Measurements from ENCODE around the gene ITIH4. TPM values are rescaled to one million over a fixed set of nuclear protein-coding genes. Genes with fewer than 3 reads are reported as not detected.

The ITIH4 gene
- total RNA-seq, 1 donor from 2014 or later, result 2.8 TPM

DNA sequence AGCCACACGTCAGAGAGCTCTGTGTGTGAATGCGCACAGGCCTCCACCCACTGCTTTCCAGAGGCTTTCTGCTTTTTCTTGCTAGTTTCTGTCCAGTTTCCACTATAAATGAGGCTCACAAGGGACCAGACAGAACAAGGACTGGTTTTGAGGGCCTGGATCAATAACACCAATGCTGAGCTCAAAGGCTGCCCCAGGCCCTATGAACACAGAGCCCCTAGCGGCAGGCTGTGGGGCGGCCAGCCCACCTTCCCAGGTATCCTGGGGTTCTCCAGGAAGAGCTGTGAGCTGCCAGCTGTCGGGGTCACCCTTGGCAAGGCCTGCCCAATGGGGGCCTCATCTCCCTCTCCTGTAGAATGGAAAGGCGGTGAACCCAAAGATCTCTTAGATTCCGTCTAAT lies 38.1 kb downstream of the ITIH4 start:
- H3K4me1 Mint-ChIP-seq (ENCODE audit: low read depth, unreplicated experiment), result peaks cover 5% of the 10 kb centered on the region
- no peak for DNase-seq (ENCODE audit: low read depth)
- H3K4me3 ChIP-seq (ENCODE audit: insufficient read depth, low read depth, low read length), result no peak overlapping the region
- no peak overlapping the region for H3K9ac ChIP-seq (ENCODE audit: low read length)
- no peak overlapping the region for H3K4me3 Mint-ChIP-seq (ENCODE audit: unreplicated experiment)
- H3K27me3 ChIP-seq (ENCODE audit: insufficient read depth, low read length), result no peaks in the 10 kb centered on the region
- FAIRE-seq, result no peak
- H3K36me3 Mint-ChIP-seq (ENCODE audit: low read depth, unreplicated experiment), result no peaks in the 10 kb centered on the region
- H3K27me3 Mint-ChIP-seq (ENCODE audit: low read depth, unreplicated experiment), result peaks cover 32% of the 10 kb centered on the region
- H3K27ac Mint-ChIP-seq (ENCODE audit: unreplicated experiment), result no peak overlapping the region
- H4K20me1 ChIP-seq (ENCODE audit: insufficient read depth, low read length), result no peaks in the 10 kb centered on the region
- TF ChIP-seq, protein P1, sequence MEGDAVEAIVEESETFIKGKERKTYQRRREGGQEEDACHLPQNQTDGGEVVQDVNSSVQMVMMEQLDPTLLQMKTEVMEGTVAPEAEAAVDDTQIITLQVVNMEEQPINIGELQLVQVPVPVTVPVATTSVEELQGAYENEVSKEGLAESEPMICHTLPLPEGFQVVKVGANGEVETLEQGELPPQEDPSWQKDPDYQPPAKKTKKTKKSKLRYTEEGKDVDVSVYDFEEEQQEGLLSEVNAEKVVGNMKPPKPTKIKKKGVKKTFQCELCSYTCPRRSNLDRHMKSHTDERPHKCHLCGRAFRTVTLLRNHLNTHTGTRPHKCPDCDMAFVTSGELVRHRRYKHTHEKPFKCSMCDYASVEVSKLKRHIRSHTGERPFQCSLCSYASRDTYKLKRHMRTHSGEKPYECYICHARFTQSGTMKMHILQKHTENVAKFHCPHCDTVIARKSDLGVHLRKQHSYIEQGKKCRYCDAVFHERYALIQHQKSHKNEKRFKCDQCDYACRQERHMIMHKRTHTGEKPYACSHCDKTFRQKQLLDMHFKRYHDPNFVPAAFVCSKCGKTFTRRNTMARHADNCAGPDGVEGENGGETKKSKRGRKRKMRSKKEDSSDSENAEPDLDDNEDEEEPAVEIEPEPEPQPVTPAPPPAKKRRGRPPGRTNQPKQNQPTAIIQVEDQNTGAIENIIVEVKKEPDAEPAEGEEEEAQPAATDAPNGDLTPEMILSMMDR (IDR thresholded peaks at IDR 0.05; ENCODE audit: insufficient read depth, low read depth, low read length), result no peak
- TF ChIP-seq EZH2 (IDR thresholded peaks at IDR 0.05; ENCODE audit: insufficient read depth, low read length), result no peak
- no peak overlapping the region for H3K27ac ChIP-seq (ENCODE audit: low read depth, low read length)
- H3K79me2 ChIP-seq (ENCODE audit: insufficient read depth, low read length), result no peaks in the 10 kb centered on the region
- no peaks in the 10 kb centered on the region for H3K9me3 ChIP-seq (ENCODE audit: insufficient read depth, low read depth, low read length)
- H2AFZ ChIP-seq (ENCODE audit: low read depth, low read length), result no peak overlapping the region
- no peaks in the 10 kb centered on the region for H3K36me3 ChIP-seq (ENCODE audit: insufficient read depth, low read length)
- no peak overlapping the region for H3K4me2 ChIP-seq (ENCODE audit: low read length)
- H3K4me1 ChIP-seq (ENCODE audit: insufficient read depth, low read length), result no peaks in the 10 kb centered on the region
- peaks cover 3% of the 10 kb centered on the region for H3K9me3 Mint-ChIP-seq (ENCODE audit: unreplicated experiment)

GRCh38 chr3:52791928-52792327 lies 38.5 kb downstream of the ITIH4 start:
- Mint-ChIP-seq H3K27ac (ENCODE audit: unreplicated experiment) (no peak overlapping the region), H3K36me3 (ENCODE audit: low read depth, unreplicated experiment) (no peaks in the 10 kb centered on the region), H3K4me1 (ENCODE audit: low read depth, unreplicated experiment) (peaks cover 5% of the 10 kb centered on the region), H3K9me3 (ENCODE audit: unreplicated experiment) (peaks cover 3% of the 10 kb centered on the region), H3K27me3 (ENCODE audit: low read depth, unreplicated experiment) (peaks cover 36% of the 10 kb centered on the region), H3K4me3 (ENCODE audit: unreplicated experiment) (no peak overlapping the region)
- FAIRE-seq (no peak), DNase-seq (ENCODE audit: low read depth) (no peak)
- TF ChIP-seq, protein P1 (IDR thresholded peaks at IDR 0.05; ENCODE audit: insufficient read depth, low read depth, low read length), result no peak
- TF ChIP-seq EZH2 (IDR thresholded peaks at IDR 0.05; ENCODE audit: insufficient read depth, low read length), result no peak
- H4K20me1 ChIP-seq (ENCODE audit: insufficient read depth, low read length), result no peaks in the 10 kb centered on the region
- H2AFZ ChIP-seq (ENCODE audit: low read depth, low read length), result no peak overlapping the region
- H3K9me3 ChIP-seq (ENCODE audit: insufficient read depth, low read depth, low read length), result no peaks in the 10 kb centered on the region
- H3K79me2 ChIP-seq (ENCODE audit: insufficient read depth, low read length), result no peaks in the 10 kb centered on the region
- H3K4me1 ChIP-seq (ENCODE audit: insufficient read depth, low read length), result no peaks in the 10 kb centered on the region
- no peak overlapping the region for H3K9ac ChIP-seq (ENCODE audit: low read length)
- H3K4me2 ChIP-seq (ENCODE audit: low read length), result no peak overlapping the region
- no peaks in the 10 kb centered on the region for H3K36me3 ChIP-seq (ENCODE audit: insufficient read depth, low read length)
- H3K27ac ChIP-seq (ENCODE audit: low read depth, low read length), result no peak overlapping the region
- no peak overlapping the region for H3K4me3 ChIP-seq (ENCODE audit: insufficient read depth, low read depth, low read length)
- H3K27me3 ChIP-seq (ENCODE audit: insufficient read depth, low read length), result no peaks in the 10 kb centered on the region

GRCh38 chr3:52791366-52791765 lies 39.1 kb downstream of the ITIH4 start:
- Mint-ChIP-seq H3K9me3 (ENCODE audit: unreplicated experiment) (peaks cover under 1% of the 10 kb centered on the region), H3K4me1 (ENCODE audit: low read depth, unreplicated experiment) (peaks cover 5% of the 10 kb centered on the region), H3K27ac (ENCODE audit: unreplicated experiment) (no peak overlapping the region), H3K27me3 (ENCODE audit: low read depth, unreplicated experiment) (peaks cover 36% of the 10 kb centered on the region), H3K4me3 (ENCODE audit: unreplicated experiment) (no peak overlapping the region), H3K36me3 (ENCODE audit: low read depth, unreplicated experiment) (no peaks in the 10 kb centered on the region)
- Histone ChIP-seq H3K4me1 (ENCODE audit: insufficient read depth, low read length) (no peaks in the 10 kb centered on the region), H2AFZ (ENCODE audit: low read depth, low read length) (no peak overlapping the region), H3K9ac (ENCODE audit: low read length) (no peak overlapping the region), H4K20me1 (ENCODE audit: insufficient read depth, low read length) (no peaks in the 10 kb centered on the region), H3K27ac (ENCODE audit: low read depth, low read length) (no peak overlapping the region), H3K4me3 (ENCODE audit: insufficient read depth, low read depth, low read length) (no peak overlapping the region), H3K9me3 (ENCODE audit: insufficient read depth, low read depth, low read length) (no peaks in the 10 kb centered on the region), H3K27me3 (ENCODE audit: insufficient read depth, low read length) (no peaks in the 10 kb centered on the region), H3K36me3 (ENCODE audit: insufficient read depth, low read length) (no peaks in the 10 kb centered on the region), H3K4me2 (ENCODE audit: low read length) (no peak overlapping the region), H3K79me2 (ENCODE audit: insufficient read depth, low read length) (no peaks in the 10 kb centered on the region)
- DNase-seq (ENCODE audit: low read depth) (no peak), FAIRE-seq (no peak)
- no peak for TF ChIP-seq EZH2 (IDR thresholded peaks at IDR 0.05; ENCODE audit: insufficient read depth, low read length)
- TF ChIP-seq, protein P1 (IDR thresholded peaks at IDR 0.05; ENCODE audit: insufficient read depth, low read depth, low read length), result no peak

Data from astrocyte (in vitro differentiated cells and primary cell).